SKM-1 (cell line): ENCODE data around the gene APOL1.
"Not testable (repeated sequence)": the region's sequence is repeated elsewhere in the genome, so short reads cannot be mapped to it uniquely, and the experiment has no call there.

Source experiments
- DNase-seq: peaks from one replicate; lab custom pipeline; 2025; ENCODE audit not compliant: unreplicated experiment; lab: John Stamatoyannopoulos, UW

APOL1 gene

GRCh38 chr22:36263886-36264664 is 11.1 kb downstream of the APOL1 start:
- not testable (repeated sequence) for DNase-seq

- DNase-seq, result no peak
Observed at GRCh38 chr22:36267058-36267457, 14.1 kb downstream of the APOL1 start.

- no peak for DNase-seq
Observed at GRCh38 chr22:36267896-36268485, 15.1 kb downstream of the APOL1 start.

- DNase-seq, result not testable (repeated sequence)
Observed at GRCh38 chr22:36271231-36271630, 18.3 kb downstream of the APOL1 start.

GRCh38 chr22:36271951-36272350 is 19.0 kb downstream of the APOL1 start:
- not testable (repeated sequence) for DNase-seq

- DNase-seq, result no peak
Observed at GRCh38 chr22:36274531-36274930, 21.6 kb downstream of the APOL1 start.

- DNase-seq, result peak; percentile 26
Observed at GRCh38 chr22:36277482-36278291, 24.8 kb downstream of the APOL1 start.

- DNase-seq, result no peak
Observed at GRCh38 chr22:36279219-36279666, 26.3 kb downstream of the APOL1 start.

GRCh38 chr22:36280379-36280778 is 27.4 kb downstream of the APOL1 start:
- DNase-seq, result no peak

GRCh38 chr22:36281781-36282327 is 28.9 kb downstream of the APOL1 start:
- DNase-seq, result no peak

- no peak for DNase-seq
Observed at GRCh38 chr22:36282328-36282831, 29.4 kb downstream of the APOL1 start.

- no peak for DNase-seq
Observed at GRCh38 chr22:36284171-36284571, 31.2 kb downstream of the APOL1 start.

- DNase-seq, result no peak
Observed at GRCh38 chr22:36285017-36285416, 32.1 kb downstream of the APOL1 start.

- no peak for DNase-seq
Observed at GRCh38 chr22:36285545-36285944, 32.6 kb downstream of the APOL1 start.

GRCh38 chr22:36286096-36286957 is 33.4 kb downstream of the APOL1 start:
- peak; percentile 40 for DNase-seq

- DNase-seq, result no peak
Observed at GRCh38 chr22:36287881-36288515, 35.1 kb downstream of the APOL1 start.

- DNase-seq, result no peak
Observed at GRCh38 chr22:36288571-36289405, 35.9 kb downstream of the APOL1 start.

- DNase-seq, result no peak
Observed at GRCh38 chr22:36289406-36289870, 36.5 kb downstream of the APOL1 start.

GRCh38 chr22:36289948-36290371 is 37.0 kb downstream of the APOL1 start:
- DNase-seq, result not testable (repeated sequence)
